Nephron (organoid): ENCODE measurements around the gene SERF2.

ENCODE experiments used
- H3K27ac Mint-ChIP-seq, 3 experiments: 2 replicates each; pipeline ENCODE4 v1.8.0; 2020; ENCODE audit warnings: mixed read lengths in 3 of 3, mild to moderate bottlenecking in 2 of 3, moderate library complexity in 1 of 3
- H3K27me3 Mint-ChIP-seq: 2 replicates; pipeline ENCODE4 v1.8.0; 2021; ENCODE audit warnings: low read depth, mild to moderate bottlenecking, moderate library complexity, mixed read lengths
- H3K36me3 Mint-ChIP-seq: 2 replicates; pipeline ENCODE4 v1.8.0; 2020; ENCODE audit warnings: low read depth, mixed read lengths
- H3K4me1 Mint-ChIP-seq: 2 replicates; pipeline ENCODE4 v1.8.0; 2020; ENCODE audit warnings: mixed read lengths
- H3K4me3 Mint-ChIP-seq, 3 experiments: 2 replicates each; pipeline ENCODE4 v1.8.0; 2020; ENCODE audit warnings: mild to moderate bottlenecking in 3 of 3, mixed read lengths in 3 of 3, moderate library complexity in 2 of 3
- H3K9me3 Mint-ChIP-seq: 2 replicates; pipeline ENCODE4 v1.8.0; 2020; ENCODE audit warnings: mixed read lengths
- TF ChIP-seq, protein P1 (sequence below), 3 experiments: fragments of 200-600 bp; sonication (generic); IDR thresholded peaks; one replicate each; pipeline ENCODE4 v1.5.0; 2021; ENCODE audit warnings: antibody characterized with exemption in 3 of 3; ENCODE audit not compliant: unreplicated experiment in 3 of 3

Gene SERF2

DNA sequence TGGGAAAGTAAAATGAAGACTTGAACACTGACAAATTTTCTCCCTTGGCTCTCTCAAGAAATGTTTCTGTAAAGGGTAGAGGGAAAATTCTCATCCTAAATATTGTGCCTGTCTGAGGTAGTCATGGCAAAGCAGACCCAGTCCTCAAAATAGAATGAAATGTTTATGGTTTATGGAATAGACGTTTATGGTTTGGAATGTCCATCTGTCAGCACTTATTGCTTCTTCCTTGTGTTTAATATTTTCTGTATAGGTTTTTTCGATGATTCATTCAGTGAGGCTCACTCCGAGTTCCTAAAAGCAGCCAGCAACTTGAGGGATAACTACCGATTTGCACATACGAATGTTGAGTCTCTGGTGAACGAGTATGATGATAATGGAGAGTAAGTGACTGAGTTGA lies 29.3 kb upstream of the SERF2 start:
- no peaks in the 10 kb centered on the region for H3K4me1 Mint-ChIP-seq
- H3K27me3 Mint-ChIP-seq: no peaks in the 10 kb centered on the region
- no peak overlapping the region for H3K4me3 Mint-ChIP-seq

DNA sequence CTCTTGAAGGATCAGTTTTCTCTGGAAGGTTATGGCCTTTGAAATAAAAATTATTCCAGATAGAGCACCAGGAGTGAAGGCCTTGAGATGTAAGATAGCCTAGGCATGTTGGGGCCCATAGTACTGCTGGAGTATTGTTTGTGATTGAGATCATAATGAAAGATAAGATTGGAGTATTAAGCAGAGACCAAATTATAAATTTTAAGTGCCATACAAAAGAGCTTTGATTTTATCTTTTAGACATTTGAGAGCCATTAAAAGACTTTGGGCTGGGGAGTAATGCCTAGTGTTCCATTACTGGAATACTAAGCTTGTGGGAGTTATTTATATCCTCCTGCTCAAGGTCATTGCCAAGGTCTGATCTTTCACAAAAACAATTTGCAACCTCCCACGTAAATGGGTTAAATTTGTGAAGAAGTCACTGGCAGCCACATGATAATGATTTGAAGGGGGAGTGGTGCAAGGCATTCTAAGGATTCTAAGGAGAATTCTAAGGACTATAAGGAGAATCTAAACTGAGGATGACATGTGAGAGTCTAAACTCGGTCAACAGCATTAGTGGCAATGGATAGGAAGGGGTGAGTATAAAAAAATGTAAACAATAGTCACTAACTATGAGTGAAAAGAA lies 28.2 kb upstream of the SERF2 start:
- Mint-ChIP-seq H3K4me3 (no peak overlapping the region), H3K27me3 (no peaks in the 10 kb centered on the region), H3K9me3 (no peaks in the 10 kb centered on the region), H3K27ac (peak overlapping the region in 1 of 3 experiments; percentile 12), H3K4me1 (no peaks in the 10 kb centered on the region), H3K36me3 (peaks cover 73% of the 10 kb centered on the region)
- TF ChIP-seq, protein P1, sequence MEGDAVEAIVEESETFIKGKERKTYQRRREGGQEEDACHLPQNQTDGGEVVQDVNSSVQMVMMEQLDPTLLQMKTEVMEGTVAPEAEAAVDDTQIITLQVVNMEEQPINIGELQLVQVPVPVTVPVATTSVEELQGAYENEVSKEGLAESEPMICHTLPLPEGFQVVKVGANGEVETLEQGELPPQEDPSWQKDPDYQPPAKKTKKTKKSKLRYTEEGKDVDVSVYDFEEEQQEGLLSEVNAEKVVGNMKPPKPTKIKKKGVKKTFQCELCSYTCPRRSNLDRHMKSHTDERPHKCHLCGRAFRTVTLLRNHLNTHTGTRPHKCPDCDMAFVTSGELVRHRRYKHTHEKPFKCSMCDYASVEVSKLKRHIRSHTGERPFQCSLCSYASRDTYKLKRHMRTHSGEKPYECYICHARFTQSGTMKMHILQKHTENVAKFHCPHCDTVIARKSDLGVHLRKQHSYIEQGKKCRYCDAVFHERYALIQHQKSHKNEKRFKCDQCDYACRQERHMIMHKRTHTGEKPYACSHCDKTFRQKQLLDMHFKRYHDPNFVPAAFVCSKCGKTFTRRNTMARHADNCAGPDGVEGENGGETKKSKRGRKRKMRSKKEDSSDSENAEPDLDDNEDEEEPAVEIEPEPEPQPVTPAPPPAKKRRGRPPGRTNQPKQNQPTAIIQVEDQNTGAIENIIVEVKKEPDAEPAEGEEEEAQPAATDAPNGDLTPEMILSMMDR (IDR thresholded peaks at IDR 0.05; ENCODE audit: unreplicated experiment in 3 of 3): no peak

More for the DNA sequence above, 29.3 kb upstream of the SERF2 start:
- Mint-ChIP-seq H3K9me3 (no peaks in the 10 kb centered on the region), H3K27ac (no peak overlapping the region), H3K36me3 (peaks cover 69% of the 10 kb centered on the region)
- TF ChIP-seq, protein P1 (IDR thresholded peaks at IDR 0.05; ENCODE audit: unreplicated experiment in 3 of 3): no peak

DNA sequence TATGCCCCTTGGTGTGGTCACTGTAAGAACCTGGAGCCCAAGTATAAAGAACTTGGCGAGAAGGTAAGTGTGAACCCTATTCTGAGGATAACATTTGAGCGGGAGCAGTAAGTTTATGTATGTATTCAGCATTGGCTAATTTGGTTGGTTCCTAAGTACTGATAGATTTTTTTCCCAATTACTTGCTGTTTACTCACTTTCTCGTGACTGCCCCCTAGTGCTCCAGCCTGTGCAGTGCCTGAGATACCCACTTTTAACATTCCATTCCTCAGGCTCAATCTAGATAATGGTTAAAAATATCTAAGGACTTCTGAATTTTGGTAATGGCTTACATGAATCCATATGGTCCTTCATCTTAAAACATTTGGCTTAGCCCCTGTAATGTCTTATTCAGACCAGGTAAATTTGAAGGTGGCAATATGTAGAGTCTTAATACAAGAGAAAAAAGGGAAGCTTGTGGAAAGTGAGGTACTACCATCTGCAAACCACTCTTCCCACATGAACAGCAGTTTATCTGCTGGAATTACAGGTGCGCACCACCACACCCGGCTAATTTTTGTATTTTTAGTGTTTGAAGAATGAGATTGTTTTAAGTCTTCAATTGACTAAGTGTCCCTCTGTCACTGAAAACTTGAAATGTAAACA lies 22.4 kb upstream of the SERF2 start:
- TF ChIP-seq, protein P1 (IDR thresholded peaks at IDR 0.05; ENCODE audit: unreplicated experiment in 3 of 3): peak; percentile 69 to 71 (median 70)
- H3K9me3 Mint-ChIP-seq: no peaks in the 10 kb centered on the region
- no peak overlapping the region for H3K27ac Mint-ChIP-seq
- peaks cover 74% of the 10 kb centered on the region for H3K36me3 Mint-ChIP-seq
- H3K27me3 Mint-ChIP-seq: no peaks in the 10 kb centered on the region
- H3K4me3 Mint-ChIP-seq: no peak overlapping the region
- no peaks in the 10 kb centered on the region for H3K4me1 Mint-ChIP-seq

DNA sequence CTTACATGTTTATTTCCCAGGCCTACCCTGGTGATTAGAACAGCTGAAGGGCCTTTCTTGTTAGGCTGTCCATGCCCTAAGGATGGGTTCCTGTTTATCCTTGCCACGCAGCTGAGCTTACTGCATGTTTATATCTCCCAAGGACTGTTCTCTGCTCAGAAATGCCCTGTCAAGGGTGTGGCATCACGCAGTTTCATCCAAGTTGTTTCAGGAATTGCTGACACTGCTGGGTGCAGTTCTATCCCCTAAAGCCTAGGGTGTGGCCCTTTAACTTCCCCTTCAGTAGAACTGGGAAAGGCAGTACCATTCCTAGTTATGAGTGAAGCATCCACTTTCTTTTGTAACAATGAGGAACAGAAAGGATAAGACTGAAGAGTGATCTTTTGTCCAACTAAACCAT lies 20.3 kb upstream of the SERF2 start:
- H3K36me3 Mint-ChIP-seq: peaks cover 54% of the 10 kb centered on the region
- H3K4me3 Mint-ChIP-seq: no peak overlapping the region
- H3K4me1 Mint-ChIP-seq: no peaks in the 10 kb centered on the region
- H3K9me3 Mint-ChIP-seq: no peaks in the 10 kb centered on the region
- no peak overlapping the region for H3K27ac Mint-ChIP-seq
- TF ChIP-seq, protein P1 (IDR thresholded peaks at IDR 0.05; ENCODE audit: unreplicated experiment in 3 of 3): no peak
- H3K27me3 Mint-ChIP-seq: peaks cover 5% of the 10 kb centered on the region

DNA sequence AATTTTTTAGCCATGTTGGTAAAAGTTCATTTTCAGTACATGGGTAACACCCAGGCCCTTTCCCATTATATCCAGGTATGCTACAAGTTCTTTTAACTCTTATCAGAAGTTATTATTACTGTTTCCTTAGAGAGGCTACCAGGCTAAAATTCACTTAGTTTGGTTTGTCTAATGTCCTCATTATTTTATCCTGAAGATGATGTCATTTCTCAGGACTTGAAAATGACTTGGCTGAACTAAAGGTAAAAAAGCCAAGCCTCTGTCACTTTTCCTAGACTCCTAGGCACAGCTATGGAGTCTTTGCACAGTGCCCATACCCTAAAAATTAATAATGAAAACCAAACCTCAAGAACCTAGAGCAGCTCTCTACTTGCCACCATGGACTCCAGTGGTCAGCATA lies 19.5 kb upstream of the SERF2 start:
- TF ChIP-seq, protein P1 (IDR thresholded peaks at IDR 0.05; ENCODE audit: unreplicated experiment in 3 of 3): no peak
- Mint-ChIP-seq H3K27me3 (peaks cover 5% of the 10 kb centered on the region), H3K4me3 (no peak overlapping the region), H3K27ac (no peak overlapping the region), H3K36me3 (peaks cover 51% of the 10 kb centered on the region), H3K4me1 (peaks cover 4% of the 10 kb centered on the region), H3K9me3 (no peaks in the 10 kb centered on the region)

DNA sequence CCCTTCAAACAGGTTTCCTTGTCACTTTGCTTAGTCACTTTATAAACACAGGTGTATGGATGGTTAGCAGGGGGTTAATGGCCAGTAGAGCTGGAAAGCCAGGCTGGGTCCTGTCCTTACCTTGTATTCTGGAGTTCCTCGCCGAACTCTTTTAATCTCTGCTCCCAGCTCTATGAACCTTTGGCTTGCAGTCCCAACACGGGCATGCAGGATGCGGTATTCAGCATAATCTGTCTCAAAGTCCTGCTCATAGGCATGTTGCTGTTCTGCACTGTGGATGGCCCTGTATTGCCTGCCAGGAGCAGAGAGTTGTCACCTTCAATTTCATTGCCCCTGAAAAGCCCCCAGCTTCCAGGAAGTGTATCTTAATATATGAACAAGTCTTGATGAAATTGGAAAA lies 18.1 kb upstream of the SERF2 start:
- Mint-ChIP-seq H3K36me3 (peaks cover 38% of the 10 kb centered on the region), H3K27ac (no peak overlapping the region), H3K9me3 (peaks cover 3% of the 10 kb centered on the region), H3K4me1 (peaks cover 4% of the 10 kb centered on the region), H3K27me3 (peaks cover 5% of the 10 kb centered on the region), H3K4me3 (peak overlapping the region in 1 of 3 experiments; percentile 15)
- TF ChIP-seq, protein P1 (IDR thresholded peaks at IDR 0.05; ENCODE audit: unreplicated experiment in 3 of 3): no peak
